ENCODE data around the gene DLG3. TPM values are rescaled to one million over a fixed set of nuclear protein-coding genes. Genes with fewer than 3 reads are reported as not detected.

DLG3 gene
- total and polyA plus RNA-seq, 9 donors: 12.6 to 40.5 (median 27.3) TPM

GRCh38 chrX:70476166-70476933 lies 31.7 kb downstream of the DLG3 start:
- Histone ChIP-seq H3K4me1 (ENCODE audit: insufficient read depth) (peaks cover 4% of the 10 kb centered on the region), H3K4me3 (no peak overlapping the region), H3K36me3 (no peaks in the 10 kb centered on the region), H3K27me3 (no peaks in the 10 kb centered on the region), H3K9me3 (no peaks in the 10 kb centered on the region), H3K27ac (peak overlapping the region in 1 of 2 donors; percentile 71)
- TF ChIP-seq EP300 (IDR thresholded peaks at IDR 0.05) (no peak), CTCF (IDR thresholded peaks at IDR 0.05) (no peak), POLR2A (IDR thresholded peaks at IDR 0.05) (no peak)
- no peak for DNase-seq
- intact Hi-C loops (cut with DNase I): no loop called here
- WGBS, 3 donors: 55 to 61% (median 61%) methylated on average over 5 of the region's 5 CpGs

- TF ChIP-seq POLR2A (IDR thresholded peaks at IDR 0.05) (no peak), CTCF (IDR thresholded peaks at IDR 0.05) (no peak), EP300 (IDR thresholded peaks at IDR 0.05) (no peak)
These were observed 32.5 kb downstream of the DLG3 start for GRCh38 chrX:70476934-70477733.

GRCh38 chrX:70477734-70478075 lies 33.1 kb downstream of the DLG3 start:
- TF ChIP-seq POLR2A (IDR thresholded peaks at IDR 0.05) (no peak), CTCF (IDR thresholded peaks at IDR 0.05) (no peak), EP300 (IDR thresholded peaks at IDR 0.05) (no peak)
- peaks cover 4% of the 10 kb centered on the region for H3K4me1 ChIP-seq (ENCODE audit: insufficient read depth)
- no peaks in the 10 kb centered on the region for H3K36me3 ChIP-seq
- no peak for DNase-seq
- H3K27ac ChIP-seq: peak overlapping the region in 1 of 2 donors; percentile 71
- H3K4me3 ChIP-seq: no peak overlapping the region
- no peaks in the 10 kb centered on the region for H3K9me3 ChIP-seq
- H3K27me3 ChIP-seq: no peaks in the 10 kb centered on the region
- intact Hi-C loops (cut with DNase I): no loop called here
- 21 to 22% (median 21%) methylated on average over 4 of the region's 4 CpGs for WGBS, 3 donors

More at GRCh38 chrX:70476934-70477733, 32.5 kb downstream of the DLG3 start:
- DNase-seq: peak; percentile 52 to 69 (median 60)
- peaks cover 4% of the 10 kb centered on the region for H3K4me1 ChIP-seq (ENCODE audit: insufficient read depth)
- intact Hi-C loops (cut with DNase I): no loop called here
- peak overlapping the region in 1 of 2 donors; percentile 71 for H3K27ac ChIP-seq
- no peaks in the 10 kb centered on the region for H3K36me3 ChIP-seq
- no peaks in the 10 kb centered on the region for H3K9me3 ChIP-seq
- 22 to 34% (median 24%) methylated on average over 13 of the region's 13 CpGs for WGBS, 3 donors
- H3K27me3 ChIP-seq: no peaks in the 10 kb centered on the region
- H3K4me3 ChIP-seq: no peak overlapping the region

GRCh38 chrX:70478526-70479245 lies 34.1 kb downstream of the DLG3 start:
- TF ChIP-seq CTCF (IDR thresholded peaks at IDR 0.05): no peak
- no peak for TF ChIP-seq EP300 (IDR thresholded peaks at IDR 0.05)
- TF ChIP-seq POLR2A (IDR thresholded peaks at IDR 0.05): no peak
- peak overlapping the region in 1 of 2 donors; percentile 46 for H3K27ac ChIP-seq
- no peaks in the 10 kb centered on the region for H3K9me3 ChIP-seq
- no peaks in the 10 kb centered on the region for H3K27me3 ChIP-seq
- no peak for DNase-seq
- 40 to 42% (median 40%) methylated on average over 10 of the region's 10 CpGs for WGBS, 3 donors
- peaks cover 4% of the 10 kb centered on the region for H3K4me1 ChIP-seq (ENCODE audit: insufficient read depth)
- H3K4me3 ChIP-seq: no peak overlapping the region
- intact Hi-C loops (cut with DNase I): no loop called here
- no peaks in the 10 kb centered on the region for H3K36me3 ChIP-seq

Data from ovary (tissue), 9 donors.